Activated T-cell treated with anti-CD3 and anti-CD28 coated beads, Interleukin-2, amount 50 U/mL, for 48 hours (primary cell): Measurements from ENCODE around the gene LPGAT1.
"Not testable (repeated sequence)": the region's sequence is repeated elsewhere in the genome, so short reads cannot be mapped to it uniquely, and the experiment has no call there.

ENCODE experiments used
- DNase-seq, 2 experiments: peaks; one replicate each; pipeline ENCODE4 v3.0.0-alpha.2; 2020

The LPGAT1 gene

DNA sequence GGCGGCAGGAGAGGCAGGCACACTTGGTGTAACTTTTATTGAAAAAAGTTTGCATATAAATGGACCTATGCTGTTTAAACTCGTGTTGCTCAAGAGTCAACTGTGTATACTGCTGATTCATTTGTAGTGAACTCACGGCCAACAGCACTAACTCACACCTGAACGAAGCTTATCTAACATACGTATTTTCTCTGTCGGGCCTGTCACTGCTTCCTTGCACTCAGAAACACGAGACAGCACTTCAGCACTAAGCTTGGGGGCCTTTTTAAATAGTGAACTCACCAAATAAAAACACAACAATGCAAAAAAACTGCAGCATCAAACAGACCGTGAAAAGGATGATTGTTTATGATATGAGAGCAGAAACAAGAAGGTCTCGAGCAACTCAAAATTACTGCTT, 96.2 kb downstream of the LPGAT1 start:
- DNase-seq = no peak

DNA sequence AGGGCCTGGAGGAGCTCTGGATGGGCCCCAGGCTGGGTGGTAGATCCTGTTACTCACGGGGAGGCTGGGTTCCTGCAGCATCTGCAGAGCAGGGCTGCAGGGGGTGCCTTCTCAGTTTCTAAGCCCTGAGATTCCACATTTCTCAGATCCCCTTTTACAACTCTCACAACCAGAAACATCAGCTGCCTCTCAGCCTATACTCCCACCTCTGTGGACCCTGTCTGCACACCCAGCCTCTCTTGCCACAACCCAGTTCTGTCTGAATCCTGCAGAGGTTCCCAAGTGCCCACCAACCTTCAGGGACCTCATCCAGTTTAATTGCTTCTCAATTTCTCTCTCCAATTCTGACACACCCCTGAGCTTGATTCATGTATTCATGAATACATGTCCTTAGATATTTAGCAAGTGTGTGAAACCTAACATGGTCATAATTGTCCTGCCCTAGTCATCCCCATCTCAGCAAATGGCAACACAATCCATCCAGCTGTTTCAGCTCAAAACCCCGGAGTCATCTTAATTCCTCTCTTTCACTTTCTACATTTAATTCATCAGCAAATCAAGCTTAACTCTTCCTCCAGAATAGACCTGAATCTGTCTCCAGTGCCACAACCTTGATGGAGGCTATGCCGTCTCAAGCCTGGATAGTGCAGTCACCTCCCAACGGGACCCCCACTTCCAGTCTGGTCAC, 98.1 kb downstream of the LPGAT1 start:
- no peak for DNase-seq

DNA sequence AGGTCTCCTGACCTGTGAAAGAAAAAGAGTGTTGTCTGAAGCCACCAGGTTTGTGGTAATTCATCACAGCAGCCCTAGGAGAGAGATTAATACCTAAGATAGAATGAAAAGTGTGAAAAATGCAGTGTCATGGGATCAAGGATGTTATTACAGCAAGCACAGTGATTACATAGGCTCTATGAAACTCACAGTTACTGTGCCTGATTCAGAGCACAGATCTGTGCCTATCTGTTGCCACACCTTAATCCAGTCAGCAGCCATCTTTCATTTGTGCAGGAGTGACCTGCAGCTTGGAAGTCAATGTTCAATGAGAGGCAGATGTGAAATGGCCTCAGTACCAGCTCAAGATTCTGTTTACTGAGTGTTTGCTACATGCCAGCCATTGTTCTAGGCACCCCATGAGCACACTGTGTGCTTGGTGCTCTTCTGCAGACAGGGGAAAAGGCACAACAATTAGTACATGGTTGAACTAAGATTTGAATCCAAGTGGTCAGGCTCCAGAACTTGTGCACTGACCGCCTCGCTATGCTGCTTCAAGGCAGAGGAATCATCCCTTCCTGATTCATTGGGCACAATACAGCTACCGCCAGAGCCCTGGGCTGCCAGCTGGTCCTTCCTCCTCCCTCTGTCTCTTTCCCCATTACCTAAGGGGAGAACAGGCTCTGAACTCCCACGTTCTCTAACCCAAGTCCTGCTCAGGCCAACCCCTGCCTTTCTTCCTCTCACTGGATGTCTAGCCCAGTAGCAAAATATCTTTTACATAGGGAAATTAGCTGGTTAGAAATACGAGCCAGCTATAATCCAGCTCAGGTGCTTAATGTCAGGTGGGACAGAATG, 98.9 kb downstream of the LPGAT1 start:
- no peak for DNase-seq

DNA sequence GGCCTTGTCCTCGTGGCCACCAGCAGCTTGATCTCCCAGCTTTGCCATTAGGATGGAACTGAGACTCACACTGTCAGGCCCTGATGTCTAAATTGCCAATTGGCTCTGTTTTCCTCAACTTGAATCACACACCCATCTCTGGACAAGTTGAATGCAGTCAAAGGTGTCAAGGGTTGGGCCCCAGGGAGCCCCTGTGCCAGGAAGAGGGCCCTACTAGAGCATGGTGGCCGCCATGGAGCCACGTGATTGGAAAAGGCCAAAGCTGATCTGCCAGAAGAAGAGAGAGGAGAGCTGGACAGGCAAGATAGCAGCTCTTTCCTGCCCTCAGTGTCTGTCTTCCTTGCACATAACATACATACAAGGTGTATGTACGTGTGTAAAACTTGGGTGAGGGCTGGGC, 100.2 kb downstream of the LPGAT1 start:
- DNase-seq = no peak

DNA sequence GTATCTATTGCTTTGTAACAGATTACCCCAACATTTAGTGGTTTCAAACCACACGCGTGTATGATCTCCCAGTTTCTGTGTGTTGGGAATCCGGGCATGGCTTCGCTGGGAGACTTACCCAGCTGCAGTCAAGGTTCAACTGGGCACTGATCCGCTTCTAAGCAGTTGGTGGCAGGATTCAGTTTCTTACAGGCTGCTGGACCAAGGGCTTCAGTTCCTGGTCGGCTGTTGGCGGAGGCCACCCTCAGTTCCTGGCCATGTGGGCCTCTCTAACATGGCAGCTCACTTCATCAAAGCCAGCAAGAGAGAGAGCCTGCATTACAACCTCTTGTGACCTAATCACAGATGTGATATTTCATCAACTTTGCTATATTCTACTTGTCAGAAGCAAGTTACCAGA, 101.3 kb downstream of the LPGAT1 start:
- no peak for DNase-seq

DNA sequence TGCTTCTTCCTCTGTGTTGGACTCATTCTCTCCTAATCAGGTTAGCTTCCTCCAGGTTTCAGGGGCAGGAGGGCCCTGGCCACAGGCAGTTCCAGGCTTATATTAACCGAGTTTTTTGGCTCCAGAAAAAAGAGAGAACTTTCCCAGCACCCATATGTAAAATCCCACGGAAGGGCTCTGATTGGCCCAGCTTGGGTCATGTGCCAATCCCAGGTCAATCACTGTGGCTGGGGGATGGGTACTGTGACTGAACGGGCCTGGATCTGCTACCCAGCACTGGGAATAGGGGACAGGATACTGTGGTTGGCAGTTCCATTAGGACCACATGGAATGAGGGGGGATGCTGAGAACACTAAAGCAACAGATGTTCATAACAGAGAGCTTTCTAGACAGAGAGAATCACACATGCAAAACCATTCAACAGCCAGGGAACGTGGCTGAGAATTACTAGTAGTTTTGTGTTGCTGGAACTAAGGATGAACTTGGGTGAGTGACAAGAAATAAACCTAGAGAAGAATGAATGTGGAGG, 104.0 kb downstream of the LPGAT1 start:
- no peak for DNase-seq

DNA sequence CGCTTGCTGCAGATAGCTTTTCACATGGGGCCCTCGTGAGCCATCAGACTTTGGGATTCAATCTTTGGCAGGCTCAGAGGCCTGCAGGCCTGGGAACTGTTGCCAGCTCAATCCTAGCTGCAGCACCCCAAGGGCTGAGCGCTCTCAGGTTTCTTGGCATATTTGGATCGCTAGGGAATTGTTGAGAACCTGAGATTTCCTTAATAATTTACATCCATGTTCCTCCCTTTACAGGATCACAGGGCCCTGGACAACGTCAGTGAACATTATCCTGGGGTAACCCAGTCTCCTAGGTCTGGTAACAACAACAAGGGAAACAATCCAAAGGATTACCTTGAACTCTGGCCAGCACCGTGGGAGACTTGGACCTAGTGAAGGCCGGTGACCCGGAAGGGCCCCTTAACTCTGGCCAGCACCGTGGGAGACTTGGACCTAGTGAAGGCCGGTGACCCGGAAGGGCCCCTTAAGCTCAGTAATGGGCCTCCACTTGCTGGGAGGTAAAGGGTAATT, 105.8 kb downstream of the LPGAT1 start:
- DNase-seq = no peak

DNA sequence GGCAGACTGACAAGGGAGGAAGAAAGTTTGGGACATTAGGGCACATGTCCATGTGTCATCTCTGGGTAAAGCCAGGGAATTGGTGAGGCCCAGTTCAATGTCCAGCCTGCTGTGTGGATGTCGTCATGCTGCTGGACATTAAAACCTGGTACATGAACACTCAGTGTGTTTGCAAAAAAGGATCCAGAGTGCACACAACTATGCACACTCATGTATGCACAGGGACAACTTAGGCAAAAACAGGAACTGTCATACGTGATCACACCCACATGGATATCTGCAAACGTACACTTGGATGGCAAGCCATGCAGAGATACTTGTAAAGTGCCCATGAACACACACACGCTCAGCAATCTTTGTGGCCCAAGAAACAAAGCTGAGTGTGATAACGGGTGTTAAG, 107.3 kb downstream of the LPGAT1 start:
- DNase-seq = no peak

DNA sequence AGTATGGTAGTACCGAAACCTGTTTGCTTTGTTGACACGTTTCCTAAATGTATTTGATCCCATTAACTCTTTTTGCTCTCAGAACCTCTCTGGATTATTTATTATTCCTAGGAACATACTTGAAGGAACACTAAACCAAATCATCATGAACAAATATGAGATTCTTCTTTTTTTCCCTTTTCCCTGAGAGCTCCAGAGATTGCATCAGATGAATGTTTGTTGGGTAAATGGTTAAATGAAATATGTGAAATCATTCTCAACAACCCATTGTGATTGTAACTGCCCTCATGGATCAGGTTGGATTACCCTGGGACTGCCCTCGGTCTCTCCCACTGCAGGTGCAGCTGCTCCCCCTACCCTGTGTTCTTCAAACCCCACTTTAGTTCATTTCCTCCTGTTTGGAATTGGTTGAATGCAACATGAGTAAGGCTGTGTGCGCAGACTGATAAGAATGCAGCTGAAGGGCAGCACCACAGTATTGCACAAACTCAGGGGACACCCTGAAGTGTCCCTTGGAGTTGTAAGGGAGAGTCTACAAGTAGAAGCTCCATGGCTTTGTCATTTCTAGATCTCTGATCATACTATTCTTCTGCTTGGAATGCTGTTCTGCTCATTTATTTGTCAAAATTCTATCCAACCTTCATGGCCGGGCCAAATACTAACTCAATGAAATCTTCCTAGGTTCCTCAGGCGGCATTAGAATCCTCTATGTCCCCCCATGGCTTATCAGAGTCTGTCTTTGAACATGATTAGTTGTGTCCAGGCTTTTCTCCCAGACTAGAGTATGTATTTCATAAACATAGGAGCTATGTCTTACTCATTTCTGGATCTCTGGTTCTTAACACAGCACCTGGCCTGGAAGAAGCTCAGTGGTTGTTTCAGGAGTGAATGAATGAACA, 108.0 kb downstream of the LPGAT1 start:
- no peak for DNase-seq

DNA sequence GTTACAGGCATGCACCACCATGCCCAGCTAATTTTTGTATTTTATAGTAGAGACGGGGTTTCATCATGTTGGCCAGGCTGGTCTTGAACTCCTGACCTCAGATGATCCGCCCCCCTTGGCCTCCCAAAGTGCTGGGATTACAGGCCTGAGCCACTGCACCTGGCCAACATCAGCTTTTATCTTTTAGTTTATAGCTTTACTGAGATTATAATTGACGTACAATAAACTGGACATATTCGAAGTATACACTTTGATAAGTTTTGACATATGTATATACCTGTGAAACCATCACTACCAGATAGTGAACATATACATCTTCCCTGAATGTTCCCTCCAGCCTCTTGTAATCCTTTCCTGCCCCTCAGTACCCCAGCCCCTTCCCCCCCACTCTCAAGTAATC, 114.0 kb downstream of the LPGAT1 start:
- DNase-seq = not testable (repeated sequence)

DNA sequence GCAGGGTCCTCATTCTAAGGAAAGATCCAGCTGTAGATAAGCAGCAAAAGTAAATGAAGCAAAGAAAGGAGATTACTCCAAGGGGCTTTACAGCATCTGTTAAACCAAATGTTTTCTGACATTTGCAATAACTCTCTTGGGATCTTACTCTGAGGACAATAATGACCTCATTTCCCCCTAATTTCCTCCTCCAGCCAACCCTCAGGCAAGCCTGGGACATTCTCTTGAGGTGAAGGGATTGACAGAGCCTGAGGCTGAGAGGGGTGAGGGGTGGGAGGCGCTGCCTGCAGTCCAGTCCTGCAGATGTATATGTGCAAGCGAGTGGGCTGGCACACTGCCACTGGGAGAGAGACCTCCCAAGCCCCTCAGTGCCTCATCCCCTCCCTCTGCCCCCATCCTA, 114.6 kb downstream of the LPGAT1 start:
- DNase-seq = no peak

DNA sequence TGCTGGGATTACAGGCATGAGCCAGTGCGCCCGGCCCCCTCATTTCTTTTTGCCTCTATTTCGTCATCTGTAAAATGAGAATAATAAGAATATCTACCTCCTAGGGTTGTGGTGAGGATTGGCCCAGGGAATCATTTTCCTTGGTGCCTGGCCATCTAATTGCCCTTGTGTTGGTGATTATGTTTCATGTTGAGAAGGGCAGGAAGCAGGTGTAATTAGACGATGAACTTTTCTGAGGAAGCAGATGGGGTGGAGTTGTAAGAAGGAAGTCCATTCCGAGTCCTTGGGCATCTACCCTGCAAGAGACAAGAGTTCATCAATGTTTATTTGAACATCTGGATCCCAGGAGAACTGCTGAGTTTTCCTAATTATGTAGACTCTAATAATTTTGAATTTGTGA, 116.4 kb downstream of the LPGAT1 start:
- no peak for DNase-seq

DNA sequence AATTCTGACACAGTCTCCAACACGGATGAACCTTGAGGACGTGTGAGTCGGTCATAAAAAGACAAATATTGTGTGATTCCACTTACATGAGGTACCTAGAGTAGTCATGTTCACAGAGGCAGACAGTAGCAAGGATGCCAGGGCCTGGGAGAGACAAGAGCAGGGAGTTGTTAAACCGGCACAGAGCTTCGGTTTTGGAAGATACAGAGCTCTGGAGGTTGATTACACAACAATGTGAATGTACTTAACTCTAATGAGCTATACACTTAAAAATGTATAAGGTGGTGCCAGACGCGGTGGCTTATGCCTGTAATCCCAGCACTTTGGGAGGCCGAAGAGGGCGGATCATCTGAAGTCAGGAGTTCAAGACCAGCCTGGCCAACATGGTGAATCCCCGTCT, 117.3 kb downstream of the LPGAT1 start:
- no peak for DNase-seq

DNA sequence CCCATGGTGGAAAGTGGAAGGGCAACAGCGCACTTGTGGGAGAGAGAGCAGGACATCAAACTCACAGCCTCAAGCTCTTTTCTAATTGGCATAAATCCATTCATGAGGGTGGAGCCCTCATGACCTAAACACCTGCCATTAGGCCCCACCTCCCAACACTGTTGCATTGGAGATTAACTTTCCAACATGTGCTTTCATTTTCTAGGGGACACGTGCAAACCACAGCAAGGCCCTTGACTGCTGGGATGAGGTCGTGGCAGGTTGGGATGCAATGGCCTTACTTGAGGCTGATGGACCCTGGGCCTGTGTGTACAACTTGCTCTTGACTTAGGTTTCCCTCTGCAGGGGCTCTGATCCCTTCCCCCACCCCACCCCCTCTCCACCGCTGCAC, 119.3 kb downstream of the LPGAT1 start:
- no peak for DNase-seq

DNA sequence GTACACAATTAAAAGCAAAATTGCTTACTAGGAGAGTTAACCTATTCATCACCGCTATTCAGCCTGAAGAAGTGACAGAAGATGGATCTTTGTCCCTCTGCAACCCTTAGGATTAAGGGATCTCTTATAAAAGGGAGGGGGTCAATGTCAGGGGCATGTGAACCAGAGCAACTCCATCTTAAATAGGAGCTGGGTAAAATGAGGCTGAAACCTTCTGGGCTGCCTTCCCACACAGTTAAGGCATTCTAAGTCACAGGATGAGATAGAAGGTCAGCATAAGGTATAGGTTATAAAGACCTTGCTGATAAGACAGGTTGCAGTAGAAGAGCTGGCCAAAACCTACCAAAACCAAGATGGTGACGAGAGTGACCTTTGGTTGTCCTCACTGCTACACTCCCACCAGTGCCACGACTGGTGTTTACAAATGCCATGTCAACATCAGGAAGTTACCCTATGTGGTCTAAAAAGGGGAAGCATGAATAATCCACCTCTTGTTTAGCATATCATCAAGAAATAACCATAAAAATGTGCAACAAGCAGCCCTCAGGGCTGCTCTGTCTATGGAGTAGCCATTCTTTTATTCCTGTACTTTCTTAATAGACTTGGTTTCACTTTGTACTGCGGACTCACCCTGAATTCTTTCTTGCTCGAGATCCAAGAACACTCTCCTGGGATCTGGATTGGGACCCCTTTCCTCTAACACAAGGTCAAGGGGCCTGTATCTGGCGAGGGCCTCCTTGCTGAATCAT, 119.8 kb downstream of the LPGAT1 start:
- no peak for DNase-seq

DNA sequence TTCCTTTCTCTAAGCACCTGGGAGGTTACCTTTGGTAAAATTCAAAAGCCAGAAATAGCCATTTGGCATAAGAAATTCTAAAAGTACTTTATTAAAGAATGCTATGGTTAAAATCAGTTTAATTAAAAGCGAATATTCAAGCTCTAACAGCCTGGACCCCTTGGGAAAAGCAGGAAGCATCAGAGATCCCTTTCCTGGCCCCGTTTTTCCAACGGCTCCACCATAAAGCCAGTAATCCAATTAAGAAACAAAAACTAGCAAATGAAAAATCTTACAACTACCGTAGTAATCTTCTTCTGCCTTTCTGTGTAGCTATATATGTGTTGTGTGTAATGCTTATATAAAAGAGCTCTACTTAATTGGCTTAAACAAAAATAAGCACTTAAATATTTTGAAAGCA, 121.6 kb downstream of the LPGAT1 start:
- DNase-seq = no peak

DNA sequence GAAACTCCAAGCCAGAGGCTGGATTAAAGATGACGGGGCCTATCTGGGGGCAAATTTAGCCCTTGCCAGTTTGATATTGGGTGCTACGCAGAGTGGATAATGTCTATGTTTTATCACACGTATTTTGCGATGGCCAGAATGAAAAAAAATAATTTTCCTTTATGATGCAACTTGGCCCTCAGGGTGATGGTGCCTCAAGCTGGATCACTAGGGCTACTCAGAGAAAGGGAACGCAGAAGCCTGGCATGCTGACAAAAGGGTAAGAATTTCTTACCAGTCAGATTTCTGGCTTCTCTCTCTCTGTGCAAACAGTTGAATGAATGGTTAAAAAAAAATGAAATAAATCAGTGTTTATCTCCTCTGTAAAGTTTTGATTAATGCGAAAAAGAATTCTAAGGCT, 122.6 kb downstream of the LPGAT1 start:
- no peak for DNase-seq

DNA sequence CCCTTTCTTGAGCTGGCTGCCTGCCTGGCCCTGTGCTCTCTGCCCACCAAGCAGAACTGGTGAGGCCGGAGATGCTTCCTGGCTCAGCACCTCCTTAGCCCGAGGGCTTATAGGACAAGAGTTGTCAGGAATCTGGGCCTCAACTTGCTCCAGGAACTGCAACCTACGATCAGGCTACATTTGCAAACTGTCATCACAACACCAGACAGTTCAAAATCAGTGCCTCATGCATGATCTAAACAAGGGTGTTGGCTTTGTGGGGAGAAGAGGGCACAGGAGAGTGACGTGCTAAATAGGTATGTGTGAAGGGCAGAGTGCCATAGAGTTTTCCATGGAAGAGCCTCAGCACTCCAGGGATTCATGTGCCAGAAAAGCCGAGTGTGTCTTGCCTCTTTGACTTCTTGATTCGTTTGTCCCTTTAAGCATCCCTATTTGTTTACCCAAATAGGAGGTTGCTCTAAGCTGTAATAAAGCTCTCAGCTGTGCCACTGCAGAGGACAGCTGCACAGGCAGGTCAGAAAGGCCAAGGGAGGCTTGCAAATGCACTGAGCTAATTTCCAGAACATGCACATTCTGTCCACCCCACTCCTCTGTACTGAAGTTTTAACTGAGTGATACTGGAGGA, 125.0 kb downstream of the LPGAT1 start:
- no peak for DNase-seq

DNA sequence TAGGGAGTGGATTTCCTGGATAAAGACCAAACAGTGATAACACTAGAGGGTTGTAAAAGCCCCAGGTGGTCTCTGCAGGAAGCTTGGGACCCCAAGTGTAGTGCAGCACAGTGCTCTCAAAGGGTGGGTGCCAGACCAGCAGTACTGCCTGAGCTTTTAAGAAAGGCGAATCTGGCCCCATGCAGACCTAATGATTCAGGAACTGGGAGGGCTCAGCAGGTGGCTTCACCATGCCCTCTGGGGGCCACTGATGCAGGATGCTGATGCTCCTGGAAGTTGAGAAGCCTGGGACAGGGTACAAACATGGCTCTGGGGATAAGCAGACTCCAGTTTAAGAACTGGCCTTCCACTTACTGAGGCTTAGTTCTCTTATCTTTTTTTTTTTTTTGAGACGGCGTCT, 126.0 kb downstream of the LPGAT1 start:
- no peak for DNase-seq

DNA sequence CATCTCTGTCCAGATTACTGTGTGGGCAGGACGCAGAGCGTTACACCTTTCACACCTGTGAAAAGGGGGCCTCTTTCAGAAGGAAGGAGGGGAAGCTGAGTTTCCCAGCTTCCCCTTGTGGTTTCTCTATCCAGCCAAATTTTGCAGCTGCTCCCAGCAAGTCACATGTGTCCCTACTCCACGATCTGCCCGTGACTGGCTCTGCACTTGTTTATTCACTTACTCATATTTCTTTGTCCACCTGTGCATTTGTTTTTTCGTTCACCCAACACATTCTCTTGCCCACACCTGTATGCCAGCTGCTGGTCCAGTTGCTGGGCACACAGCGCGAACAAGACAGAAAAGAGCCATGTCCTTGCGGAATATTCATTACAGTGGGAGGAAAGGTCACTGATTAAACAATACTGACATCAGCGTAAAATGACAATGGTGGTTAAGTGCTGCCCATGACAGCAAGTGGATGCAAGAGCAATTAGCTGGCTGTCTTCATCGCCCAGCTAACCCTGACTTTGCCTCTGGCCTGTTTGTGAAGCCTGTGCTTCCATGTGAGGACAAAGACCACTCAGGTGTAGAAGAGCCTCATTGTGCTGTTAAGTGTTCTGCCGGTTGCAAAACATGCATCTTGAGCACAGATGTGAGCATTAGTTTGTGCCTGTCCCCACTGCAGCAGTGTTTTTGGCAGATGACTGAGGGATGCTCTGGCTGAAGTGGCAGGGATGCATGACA, 126.6 kb downstream of the LPGAT1 start:
- DNase-seq = no peak

DNA sequence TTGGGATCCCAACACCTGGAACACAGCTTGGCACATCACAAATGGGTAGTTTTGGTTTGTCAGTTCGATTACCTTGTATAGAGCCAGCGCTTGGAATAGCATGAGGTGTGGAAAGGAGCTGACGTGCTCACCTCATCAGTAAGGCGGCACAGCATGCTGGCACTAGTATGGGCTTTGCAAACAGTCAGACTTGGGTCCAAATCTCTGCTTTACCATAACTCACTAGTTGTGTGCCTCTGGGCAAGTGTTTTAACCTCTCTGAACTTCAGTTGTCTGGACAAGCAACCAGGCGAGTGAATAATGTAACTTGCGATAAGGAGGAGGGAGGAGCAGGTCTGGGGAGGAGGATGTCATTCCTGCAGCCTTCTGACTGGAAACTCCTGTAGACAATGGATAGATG, 128.8 kb downstream of the LPGAT1 start:
- DNase-seq = no peak
